ENCODE results near the gene PACRG. TPM values are rescaled to one million over a fixed set of nuclear protein-coding genes. Genes with fewer than 3 reads are reported as not detected.
A peak's percentile ranks its signal among the peaks of the same experiment; 100 is the strongest.

The PACRG gene
- polyA plus RNA-seq, 3 donors: 14.2 to 16.6 (median 16.4) TPM

DNA sequence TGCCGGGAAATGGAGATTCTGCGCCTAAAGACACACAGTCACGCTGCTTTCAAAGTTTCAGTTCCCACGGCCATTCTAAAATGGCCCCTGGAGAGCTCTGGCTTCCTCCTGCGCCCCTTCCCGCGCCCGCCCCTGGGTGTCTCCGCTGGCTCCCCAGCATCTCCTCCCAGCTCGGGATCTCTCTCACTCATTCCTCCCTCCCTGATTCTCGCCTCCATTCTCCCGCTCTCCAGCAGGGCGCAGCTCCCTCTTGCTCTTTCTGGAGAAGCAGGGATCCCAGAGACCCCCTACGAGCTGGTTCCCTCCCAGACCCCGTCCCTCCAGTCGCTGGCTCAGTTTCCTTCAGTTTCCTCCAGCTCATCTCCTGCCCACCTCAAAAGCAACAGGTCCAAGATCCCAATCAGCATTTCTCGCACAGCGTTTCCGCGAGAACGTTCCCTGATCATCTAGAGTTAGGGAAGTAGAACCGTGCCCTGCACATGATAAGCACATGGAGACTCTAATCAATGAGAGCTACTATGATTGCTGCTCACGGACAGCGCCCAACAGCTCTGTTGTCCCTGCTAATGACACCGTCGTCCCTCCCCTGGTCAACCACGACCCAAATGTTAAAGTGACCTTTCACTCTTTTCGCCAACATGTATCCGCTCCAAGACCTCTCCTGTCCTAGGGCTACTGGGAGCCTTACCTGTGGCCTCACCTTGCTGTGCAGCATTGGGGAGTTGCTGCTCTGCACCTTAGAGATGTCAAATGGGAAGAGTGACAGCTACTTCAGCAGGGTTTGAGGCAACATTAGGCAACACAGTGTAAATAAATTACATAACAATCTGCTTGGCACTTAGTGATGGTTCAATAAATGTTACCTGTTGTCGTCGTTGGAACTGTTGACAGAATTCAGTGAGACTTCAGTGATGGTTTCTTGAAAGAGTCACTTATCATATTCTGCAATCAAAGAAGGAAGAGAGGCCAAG lies 468.2 kb downstream of the PACRG start:
- DNase-seq (ENCODE audit: extremely low read depth in 1 of 11, low read depth in 9 of 11, low spot score in 4 of 11): no peak

DNA sequence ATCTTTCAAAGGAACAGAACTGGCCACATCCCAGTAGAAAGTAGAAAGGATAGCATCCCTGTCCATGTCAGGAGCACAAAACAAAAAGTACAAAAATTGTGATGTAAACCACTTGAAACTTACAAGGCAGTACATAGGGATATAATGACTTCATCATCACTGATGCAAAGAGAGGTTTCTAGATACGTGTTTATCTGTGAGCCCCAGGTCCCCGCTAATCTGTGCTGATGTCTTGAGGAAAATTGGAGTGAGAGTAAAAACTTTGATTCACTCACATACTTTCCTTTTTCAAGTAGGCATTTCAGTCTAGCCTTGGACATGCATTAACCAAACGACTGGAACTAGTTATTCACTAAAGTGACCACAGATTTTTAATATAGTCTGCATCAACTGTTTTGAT lies 470.1 kb downstream of the PACRG start:
- DNase-seq (ENCODE audit: extremely low read depth in 1 of 11, low read depth in 9 of 11, low spot score in 4 of 11): no peak

DNA sequence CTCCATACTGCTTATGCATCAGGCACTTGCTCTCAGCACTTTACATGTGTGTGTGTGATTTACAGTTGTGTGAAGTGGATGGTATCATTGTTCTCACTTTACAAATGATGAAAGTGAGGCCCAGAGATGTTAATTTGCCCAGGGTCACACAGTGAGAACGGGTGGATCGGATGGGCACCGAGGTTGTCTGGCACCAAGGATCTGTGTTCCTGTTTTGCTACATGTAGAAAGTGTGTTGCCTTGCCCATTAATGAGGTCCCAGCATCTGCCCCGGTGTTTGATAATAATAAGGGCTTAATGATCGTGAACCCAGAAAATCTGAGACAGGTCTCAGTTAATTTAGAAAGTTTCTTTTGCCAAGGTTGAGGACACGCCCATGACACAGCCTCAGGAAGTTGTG lies 470.6 kb downstream of the PACRG start:
- DNase-seq (ENCODE audit: extremely low read depth in 1 of 11, low read depth in 9 of 11, low spot score in 4 of 11): no peak

DNA sequence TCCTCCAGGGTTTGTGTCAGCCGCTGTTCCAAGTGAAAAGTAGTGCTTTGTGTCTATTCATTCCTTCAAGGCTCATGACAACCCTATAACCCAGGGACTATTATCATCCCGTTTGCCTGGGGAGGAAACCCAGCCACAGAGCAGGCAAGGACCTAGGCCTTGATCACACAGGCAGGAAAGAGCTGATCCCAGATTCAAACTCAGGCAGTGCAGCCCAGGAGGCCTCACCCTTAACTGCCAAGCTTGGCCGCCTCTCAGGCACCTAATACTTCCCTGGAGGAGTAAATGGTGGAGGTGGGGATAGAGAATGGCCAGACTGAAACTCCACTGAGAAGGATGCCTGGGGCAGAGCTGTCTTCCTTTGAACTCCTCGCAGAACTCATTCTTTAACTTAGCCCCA lies 471.6 kb downstream of the PACRG start:
- DNase-seq (ENCODE audit: extremely low read depth in 1 of 11, low read depth in 9 of 11, low spot score in 4 of 11): no peak

DNA sequence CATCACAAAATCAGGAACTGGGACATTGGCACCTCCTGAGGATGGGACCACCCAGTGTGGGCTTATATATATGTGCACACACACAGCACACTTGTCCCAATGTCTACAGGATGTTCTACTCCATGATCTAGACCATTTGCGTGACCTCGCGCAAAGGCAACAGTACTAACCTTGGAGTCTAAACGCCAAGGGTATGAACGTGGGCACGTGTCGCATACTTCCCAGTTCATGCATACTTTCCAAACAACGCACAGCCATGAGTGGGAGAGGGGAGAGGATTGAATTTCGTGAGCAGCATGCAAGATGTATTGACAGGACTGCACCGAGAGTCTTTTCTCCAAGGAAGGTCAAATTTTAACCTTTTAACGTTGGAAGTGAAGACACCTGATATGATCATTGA lies 472.5 kb downstream of the PACRG start:
- peak in 1 of 11 donors; percentile 4 for DNase-seq (ENCODE audit: extremely low read depth in 1 of 11, low read depth in 9 of 11, low spot score in 4 of 11)

DNA sequence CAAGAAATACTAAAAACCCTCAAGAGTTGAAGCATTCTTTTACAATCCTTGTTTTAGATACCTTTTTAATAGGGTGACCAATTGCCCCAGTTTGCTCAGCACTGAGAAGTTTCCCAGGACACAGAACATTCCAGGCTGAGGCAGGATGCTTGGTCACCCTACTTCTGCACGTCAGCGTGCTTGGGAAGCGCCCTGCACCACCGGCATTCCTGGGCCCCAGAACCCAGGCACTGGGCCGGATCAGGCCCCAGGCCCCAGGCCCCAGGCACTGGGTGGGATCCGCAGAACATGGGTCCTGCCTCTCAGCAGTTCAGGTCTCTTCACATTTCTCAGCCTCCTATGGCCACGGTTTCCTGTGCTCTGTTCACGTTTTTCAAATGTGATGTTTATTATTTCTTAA lies 472.9 kb downstream of the PACRG start:
- DNase-seq (ENCODE audit: extremely low read depth in 1 of 11, low read depth in 9 of 11, low spot score in 4 of 11): no peak

DNA sequence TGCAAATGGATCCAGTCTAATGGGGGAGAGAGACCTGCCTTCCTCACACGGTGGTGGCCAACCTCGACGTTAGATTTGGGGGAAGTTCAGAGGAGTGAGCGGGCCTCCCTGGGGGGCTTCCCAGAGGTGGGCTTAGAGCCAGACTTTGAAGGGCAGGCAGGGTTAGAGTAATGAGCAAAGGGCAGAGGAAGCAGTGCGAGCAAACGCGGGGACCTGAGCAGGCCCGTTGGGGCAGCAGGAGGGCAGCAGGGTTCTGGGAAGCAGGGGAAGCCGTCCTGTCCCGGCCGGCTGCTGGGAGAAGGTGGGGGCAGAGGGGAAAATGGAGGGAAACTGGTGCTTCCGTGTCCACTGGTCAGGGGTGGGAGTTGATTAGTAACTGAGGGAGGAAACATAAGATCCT lies 474.1 kb downstream of the PACRG start:
- DNase-seq (ENCODE audit: extremely low read depth in 1 of 11, low read depth in 9 of 11, low spot score in 4 of 11): no peak

DNA sequence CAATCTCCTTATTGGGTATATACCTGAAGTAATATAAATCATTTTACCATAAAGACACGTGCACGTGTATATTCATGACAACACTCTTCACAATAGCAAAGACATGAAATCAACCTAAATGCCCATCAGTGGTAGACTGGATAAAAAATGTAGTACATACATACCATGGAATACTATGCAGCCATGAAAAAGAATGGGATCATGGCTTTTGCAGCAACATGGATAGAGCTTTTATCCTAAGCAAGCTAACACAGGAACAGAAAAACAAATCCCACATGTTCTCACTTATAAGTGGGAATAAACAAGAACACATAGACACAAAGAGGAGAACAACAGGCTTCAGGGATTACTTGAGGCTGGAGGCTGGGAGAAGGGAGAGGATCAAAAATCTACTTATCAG lies 478.4 kb downstream of the PACRG start:
- no peak for DNase-seq (ENCODE audit: extremely low read depth in 1 of 11, low read depth in 9 of 11, low spot score in 4 of 11)

DNA sequence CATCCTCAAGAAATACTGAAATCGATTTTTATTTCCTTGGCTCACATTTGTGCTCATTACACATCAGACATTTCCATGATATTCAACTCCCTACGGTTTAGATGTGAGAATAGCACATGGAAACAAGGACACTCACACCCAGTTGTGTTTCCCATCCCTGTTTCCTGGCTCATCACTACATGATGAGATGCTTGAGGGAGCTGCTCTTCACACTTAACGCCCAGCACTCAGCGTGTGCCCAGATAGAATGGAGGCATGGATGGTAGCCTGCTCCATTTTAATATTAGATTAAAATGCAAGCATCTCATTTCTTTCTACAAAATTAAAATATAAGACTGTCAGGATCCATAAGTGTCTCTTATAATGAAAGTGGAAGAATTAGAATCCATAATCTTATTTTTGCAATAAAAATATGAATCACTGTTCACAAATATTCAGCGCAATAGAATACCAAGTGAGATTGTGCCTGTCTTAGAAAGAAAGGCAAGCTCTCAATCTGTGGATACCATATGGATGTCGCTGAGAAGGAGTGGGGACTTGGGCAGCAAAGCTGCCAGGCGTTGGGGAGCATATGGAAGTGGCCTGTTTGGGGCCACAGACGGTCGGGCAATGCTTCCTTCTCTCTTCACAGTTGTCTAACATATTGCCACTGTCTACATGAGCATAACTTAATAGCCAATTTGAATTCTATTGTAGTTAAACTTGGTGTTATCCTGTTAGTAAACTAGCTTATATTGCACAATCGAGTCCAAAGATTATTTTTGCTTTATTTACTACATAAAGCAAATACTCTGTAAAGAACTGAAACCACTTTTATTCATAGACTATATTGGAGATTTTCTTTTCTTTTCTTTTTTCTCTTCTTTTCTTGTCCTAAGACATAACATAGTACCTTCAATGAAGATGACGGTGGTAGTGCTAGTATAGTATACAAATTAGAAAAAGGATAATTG lies 479.9 kb downstream of the PACRG start:
- no peak for DNase-seq (ENCODE audit: extremely low read depth in 1 of 11, low read depth in 9 of 11, low spot score in 4 of 11)

DNA sequence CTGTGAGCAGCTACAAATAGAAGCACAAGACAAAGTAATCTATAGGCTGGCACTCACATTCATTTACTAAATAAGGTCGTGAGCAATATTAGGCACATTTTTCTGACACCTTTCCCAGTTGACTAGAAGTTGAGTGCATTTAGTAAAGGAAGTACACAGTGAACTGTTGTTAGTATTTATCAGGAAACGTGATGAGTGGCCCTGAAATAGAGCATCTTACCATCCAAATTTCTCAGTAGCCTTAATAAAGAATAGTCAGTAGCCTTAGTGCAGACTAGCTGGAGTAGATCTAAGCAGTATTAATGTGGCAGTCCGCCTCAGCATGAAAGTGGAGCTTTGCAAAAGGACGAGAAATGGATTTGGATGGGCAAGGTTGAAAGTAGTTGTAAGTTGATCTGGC lies 481.2 kb downstream of the PACRG start:
- no peak for DNase-seq (ENCODE audit: extremely low read depth in 1 of 11, low read depth in 9 of 11, low spot score in 4 of 11)

DNA sequence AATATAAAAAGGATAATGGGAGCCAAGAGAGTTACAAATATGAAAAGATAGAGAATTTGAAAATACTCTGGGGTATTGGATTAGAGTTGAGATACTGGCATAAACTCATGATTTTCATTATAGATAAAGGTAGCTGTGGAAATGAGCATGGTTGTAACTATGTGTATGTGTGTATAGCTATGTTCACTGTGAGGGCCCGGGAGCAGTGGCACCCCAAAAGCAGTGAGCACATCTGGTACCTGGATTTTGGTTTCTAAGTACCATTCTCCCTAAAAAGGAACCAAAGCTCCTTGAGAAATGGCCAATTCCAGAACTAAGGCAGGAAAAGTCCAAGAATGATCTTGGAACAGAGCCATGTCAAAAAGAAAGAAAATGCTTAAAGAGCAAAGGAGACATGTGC lies 484.3 kb downstream of the PACRG start:
- DNase-seq (ENCODE audit: extremely low read depth in 1 of 11, low read depth in 9 of 11, low spot score in 4 of 11): no peak

DNA sequence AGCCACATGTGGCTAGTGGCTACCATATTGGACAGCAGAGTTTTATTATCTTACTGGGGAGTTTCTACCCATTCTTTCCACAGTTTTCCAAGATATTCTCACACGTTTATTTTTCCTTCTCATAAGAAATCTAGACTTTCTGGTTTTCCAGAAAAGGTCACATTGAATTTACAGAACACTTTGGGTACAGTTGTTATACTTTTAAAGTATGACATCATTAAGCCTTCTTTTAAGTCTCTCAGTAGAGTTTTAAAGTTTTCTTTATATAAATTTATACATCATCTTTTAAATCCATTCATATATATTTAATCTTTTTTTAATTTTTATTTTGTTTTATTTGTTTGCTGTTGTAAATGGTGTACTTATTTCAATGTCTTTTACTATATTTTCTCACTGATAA lies 486.5 kb downstream of the PACRG start:
- DNase-seq (ENCODE audit: extremely low read depth in 1 of 11, low read depth in 9 of 11, low spot score in 4 of 11): no peak

DNA sequence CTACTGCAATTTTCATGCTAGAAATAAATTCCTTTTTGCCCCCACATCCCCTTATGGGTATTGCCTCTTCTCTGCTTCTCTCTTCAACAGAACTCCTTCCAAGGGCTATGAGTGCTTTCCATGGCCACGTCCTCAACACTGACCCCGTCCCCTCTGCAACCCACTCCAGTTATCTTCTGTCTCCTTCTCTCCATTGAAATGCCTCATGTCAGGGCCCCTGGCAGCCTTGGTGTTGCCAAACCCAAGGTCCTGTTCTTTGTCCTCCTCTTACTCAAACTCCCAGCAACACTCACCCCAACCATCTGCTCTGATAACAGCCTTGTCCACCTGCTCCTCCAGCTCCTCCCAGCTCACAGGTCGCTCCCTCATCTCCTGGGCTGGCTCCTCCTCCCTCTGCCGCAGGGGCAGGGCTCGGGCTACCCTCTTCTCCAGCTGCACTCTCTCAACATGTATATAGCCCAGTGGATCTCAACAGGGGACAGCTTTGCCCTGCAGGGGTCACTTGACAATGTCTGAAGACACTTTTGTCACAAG lies 490.7 kb downstream of the PACRG start:
- DNase-seq (ENCODE audit: extremely low read depth in 1 of 11, low read depth in 9 of 11, low spot score in 4 of 11): no peak

DNA sequence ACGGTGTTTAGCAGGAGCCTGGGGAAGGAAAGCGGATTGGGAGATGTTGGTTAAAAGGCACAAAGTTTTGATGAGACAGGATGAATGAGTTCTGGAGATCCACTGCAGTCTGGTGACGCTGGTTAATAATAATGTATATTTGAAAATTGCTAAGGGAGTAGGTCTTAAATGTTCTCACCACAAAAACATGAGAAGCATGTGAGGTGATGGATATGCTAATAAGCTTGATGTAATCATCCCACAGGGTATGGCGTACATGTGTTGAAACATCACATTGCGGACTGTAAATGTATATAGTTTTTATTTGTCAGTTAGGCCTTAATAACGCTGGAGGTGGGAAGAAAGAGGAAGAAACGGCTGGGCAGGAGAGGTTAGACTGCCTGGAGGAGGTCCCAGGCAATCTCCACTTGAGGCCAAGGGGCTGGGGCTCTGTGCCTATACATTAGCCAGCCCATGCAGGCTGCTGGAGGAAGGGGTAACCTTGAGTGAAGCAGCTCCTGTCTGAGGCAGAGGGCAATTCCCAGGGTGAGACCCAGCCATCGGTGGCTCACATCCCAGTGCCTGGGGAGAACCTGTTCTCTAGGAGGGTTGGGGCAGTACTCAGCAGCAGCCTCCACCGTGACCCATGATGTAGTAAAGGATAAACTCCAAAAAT lies 498.5 kb downstream of the PACRG start:
- DNase-seq (ENCODE audit: extremely low read depth in 1 of 11, low read depth in 9 of 11, low spot score in 4 of 11): no peak

DNA sequence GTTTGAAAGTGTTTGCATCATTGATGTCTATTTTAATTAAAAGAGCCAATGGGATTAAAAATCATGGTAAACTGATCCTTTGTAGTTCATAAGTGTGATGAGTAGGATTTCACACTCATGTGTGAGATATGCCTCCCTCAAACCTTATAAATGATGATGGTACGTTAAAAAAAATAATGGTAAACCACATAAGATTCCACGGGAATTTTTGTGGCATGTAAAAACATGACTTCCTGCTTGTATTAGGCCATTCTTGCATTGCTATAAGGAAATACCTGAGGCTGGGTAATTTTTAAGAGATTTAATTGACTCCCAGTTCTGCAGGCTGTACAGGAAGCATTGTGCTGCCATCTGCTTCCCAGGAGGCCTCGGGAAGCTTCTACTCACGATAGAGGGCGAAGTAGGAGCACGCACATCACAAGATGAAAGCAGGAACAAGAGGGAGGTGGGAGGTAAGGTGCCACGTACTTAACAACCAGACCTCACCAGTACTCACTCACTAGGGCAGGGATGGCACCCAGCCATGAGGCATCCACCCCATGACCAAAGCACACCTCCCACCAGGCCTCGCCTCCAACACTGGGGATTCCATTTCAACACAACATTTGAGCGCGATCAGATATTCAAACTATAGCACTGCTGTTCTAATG lies 499.2 kb downstream of the PACRG start:
- no peak for DNase-seq (ENCODE audit: extremely low read depth in 1 of 11, low read depth in 9 of 11, low spot score in 4 of 11)

DNA sequence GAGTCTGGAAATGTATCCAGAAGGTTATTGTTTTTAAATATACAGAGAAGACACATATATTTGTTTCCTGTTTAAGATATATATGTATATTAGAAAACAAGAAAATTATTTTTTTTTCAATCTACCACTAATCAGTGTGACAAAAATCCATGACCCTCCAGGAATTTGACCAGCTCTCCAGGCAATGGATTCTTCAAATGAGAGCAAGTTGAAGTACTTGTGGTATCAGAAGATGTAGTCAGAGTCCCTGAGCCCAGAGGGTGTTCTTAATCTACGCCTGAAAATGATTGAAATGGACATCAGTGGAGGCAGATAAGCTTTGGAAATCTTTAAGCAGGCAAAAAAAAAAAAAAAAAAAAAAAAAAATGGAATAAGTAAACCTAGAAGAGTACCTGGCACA lies 500.3 kb downstream of the PACRG start:
- DNase-seq (ENCODE audit: extremely low read depth in 1 of 11, low read depth in 9 of 11, low spot score in 4 of 11): no peak

DNA sequence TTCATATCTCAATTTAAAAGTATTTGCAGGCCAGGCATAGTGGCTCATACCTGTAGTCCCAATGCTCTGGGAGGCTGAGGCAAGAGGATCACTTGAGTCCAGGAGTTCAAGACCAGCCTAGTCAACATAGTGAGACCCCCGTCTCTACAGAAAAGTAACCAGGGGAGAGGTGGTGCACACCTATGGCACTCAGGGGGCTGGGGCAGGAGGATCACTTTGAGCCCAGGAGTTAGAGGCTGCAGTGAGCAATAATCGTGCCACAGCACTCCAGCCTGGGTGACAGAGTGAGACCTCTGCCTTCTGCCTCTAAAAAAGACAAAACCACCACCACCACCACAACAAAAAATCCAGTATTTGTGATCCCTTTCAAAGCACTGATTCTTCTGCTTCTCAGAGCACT lies 501.3 kb downstream of the PACRG start:
- DNase-seq (ENCODE audit: extremely low read depth in 1 of 11, low read depth in 9 of 11, low spot score in 4 of 11): no peak

DNA sequence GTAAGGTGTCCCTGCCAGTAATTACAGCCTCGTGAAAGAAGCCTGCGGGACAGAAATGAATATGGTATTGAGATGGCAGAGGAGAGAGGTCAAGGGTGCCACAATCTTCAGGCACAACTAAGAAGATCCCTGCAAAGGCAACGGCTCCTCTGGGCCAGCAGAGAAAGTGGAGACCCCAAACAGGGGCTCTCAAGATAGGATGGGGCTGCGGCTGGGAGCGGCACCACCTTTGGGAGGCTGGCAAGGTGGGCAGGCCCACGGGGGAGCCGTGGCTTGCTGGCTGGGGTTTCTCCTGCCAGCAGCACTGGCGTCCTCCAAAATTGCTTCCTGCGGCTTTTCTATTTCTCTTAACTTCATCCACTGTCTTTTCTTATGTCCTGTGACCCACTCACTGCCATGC lies 503.1 kb downstream of the PACRG start:
- DNase-seq (ENCODE audit: extremely low read depth in 1 of 11, low read depth in 9 of 11, low spot score in 4 of 11): no peak

Measured in renal cortex interstitium (tissue), 11 donors.